Measurements from ENCODE around the gene SUN1.

Gene SUN1

DNA sequence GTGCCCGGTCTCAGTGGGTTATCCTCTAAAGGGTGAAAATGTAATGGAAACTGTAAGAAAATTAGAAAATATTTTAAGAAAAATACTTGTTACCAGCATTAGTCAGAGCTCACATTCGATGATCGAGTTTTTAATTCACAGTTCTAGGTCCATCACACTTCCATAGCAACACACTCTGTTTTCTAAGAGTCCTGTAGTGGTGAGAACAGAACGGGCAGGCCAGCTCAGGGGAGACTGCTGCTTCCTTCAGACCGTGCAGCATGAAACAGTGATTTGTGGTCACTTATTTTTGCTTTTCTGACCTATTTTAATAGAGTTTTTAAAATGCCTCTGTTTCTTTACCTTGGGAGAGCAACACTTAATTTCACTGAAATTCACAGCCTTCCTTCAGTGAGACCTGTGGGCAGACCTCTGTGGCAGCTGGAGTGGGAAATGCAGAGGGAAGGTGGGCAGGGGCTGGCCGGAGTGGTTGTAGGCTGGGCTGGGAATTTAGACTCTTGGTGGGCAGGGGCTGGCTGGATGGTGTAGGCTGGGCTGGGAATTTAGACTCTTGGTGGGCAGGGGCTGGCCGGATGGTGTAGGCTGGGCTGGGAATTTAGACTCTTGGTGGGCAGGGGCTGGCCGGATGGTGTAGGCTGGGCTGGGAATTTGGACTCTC is 1.5 kb downstream of the SUN1 start:
- DNase-seq = no peak
- Histone ChIP-seq H3K9me3 (no peaks in the 10 kb centered on the region), H3K27me3 (no peaks in the 10 kb centered on the region), H3K4me1 (peaks cover 22 to 97% (median 73%) of the 10 kb centered on the region in 4 donors), H3K27ac (peak overlapping the region; percentile 87 to 91), H3K36me3 (peaks cover under 1 to 13% (median 4%) of the 10 kb centered on the region in 3 donors), H3K4me3 (no peak overlapping the region)
- TF ChIP-seq, protein P1, sequence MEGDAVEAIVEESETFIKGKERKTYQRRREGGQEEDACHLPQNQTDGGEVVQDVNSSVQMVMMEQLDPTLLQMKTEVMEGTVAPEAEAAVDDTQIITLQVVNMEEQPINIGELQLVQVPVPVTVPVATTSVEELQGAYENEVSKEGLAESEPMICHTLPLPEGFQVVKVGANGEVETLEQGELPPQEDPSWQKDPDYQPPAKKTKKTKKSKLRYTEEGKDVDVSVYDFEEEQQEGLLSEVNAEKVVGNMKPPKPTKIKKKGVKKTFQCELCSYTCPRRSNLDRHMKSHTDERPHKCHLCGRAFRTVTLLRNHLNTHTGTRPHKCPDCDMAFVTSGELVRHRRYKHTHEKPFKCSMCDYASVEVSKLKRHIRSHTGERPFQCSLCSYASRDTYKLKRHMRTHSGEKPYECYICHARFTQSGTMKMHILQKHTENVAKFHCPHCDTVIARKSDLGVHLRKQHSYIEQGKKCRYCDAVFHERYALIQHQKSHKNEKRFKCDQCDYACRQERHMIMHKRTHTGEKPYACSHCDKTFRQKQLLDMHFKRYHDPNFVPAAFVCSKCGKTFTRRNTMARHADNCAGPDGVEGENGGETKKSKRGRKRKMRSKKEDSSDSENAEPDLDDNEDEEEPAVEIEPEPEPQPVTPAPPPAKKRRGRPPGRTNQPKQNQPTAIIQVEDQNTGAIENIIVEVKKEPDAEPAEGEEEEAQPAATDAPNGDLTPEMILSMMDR (IDR thresholded peaks at IDR 0.05) = no peak
- intact Hi-C loops (cut with DNase I; ENCODE audit: low total_unique reads) = loop anchor here (10.0 kb wide), 1 partner anchor 49 kb away; no protein-coding TSS in a partner anchor

DNA sequence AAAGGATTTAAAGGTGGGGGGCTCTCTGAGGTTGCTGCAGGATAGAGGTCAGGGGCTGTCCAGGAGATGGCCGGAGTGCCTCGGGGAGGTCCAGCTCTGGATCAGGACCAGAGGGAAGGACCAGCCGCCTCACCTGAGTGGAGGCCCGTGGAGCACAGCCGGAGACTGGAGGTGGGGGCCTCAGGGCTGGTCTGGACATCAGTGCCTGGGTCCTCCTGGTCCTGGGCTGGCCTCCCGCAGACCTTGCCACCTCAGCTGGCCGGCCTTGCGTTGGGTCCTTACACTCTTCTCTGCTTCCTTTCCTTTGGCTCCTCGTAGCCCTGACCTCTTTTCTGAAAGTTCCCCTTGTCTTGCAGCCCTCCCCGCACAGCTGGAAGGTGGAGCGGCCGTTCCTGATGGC is 2.0 kb downstream of the SUN1 start:
- Histone ChIP-seq H3K4me3 (no peak overlapping the region), H3K9me3 (no peaks in the 10 kb centered on the region), H3K4me1 (peaks cover 22 to 97% (median 71%) of the 10 kb centered on the region in 4 donors), H3K27me3 (no peaks in the 10 kb centered on the region), H3K27ac (peak overlapping the region; percentile 87 to 91), H3K36me3 (peaks cover 6 to 19% (median 9%) of the 10 kb centered on the region in 3 donors)
- TF ChIP-seq, protein P1 (IDR thresholded peaks at IDR 0.05) = no peak
- intact Hi-C loops (cut with DNase I; ENCODE audit: low total_unique reads) = loop anchor here (10.0 kb wide), 1 partner anchor 49 kb away; no protein-coding TSS in a partner anchor
- DNase-seq = no peak

DNA sequence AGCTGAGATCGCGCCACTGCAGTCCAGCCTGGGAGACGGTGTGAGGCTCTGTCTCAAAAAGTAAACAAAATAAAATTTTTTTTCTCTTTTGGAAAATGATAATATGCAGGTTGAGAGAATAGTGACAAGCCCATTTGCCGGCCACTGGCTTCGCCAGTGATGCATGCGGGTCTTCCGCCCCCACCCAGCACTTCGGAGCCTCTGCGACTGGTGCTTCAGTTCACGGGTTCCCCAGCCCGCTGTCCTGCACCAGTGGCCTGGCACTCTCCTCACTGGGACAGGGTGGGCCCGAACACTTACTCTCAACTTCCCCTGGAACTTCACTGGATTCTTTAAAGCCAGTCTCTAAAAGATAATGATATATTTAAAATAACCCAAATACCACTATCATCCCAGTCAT is 2.7 kb downstream of the SUN1 start:
- DNase-seq = no peak
- H3K27ac ChIP-seq = peak overlapping the region; percentile 87 to 91
- intact Hi-C loops (cut with DNase I; ENCODE audit: low total_unique reads) = loop anchor here (5.0 to 10.0 kb wide), 2 partner anchors 37 to 50 kb away; no protein-coding TSS in a partner anchor
- H3K4me1 ChIP-seq = peaks cover 19 to 91% (median 67%) of the 10 kb centered on the region in 4 donors
- H3K36me3 ChIP-seq = peaks cover 10 to 26% (median 14%) of the 10 kb centered on the region in 3 donors
- no peaks in the 10 kb centered on the region for H3K27me3 ChIP-seq
- H3K9me3 ChIP-seq = no peaks in the 10 kb centered on the region
- TF ChIP-seq, protein P1 (IDR thresholded peaks at IDR 0.05) = no peak
- H3K4me3 ChIP-seq = no peak overlapping the region

DNA sequence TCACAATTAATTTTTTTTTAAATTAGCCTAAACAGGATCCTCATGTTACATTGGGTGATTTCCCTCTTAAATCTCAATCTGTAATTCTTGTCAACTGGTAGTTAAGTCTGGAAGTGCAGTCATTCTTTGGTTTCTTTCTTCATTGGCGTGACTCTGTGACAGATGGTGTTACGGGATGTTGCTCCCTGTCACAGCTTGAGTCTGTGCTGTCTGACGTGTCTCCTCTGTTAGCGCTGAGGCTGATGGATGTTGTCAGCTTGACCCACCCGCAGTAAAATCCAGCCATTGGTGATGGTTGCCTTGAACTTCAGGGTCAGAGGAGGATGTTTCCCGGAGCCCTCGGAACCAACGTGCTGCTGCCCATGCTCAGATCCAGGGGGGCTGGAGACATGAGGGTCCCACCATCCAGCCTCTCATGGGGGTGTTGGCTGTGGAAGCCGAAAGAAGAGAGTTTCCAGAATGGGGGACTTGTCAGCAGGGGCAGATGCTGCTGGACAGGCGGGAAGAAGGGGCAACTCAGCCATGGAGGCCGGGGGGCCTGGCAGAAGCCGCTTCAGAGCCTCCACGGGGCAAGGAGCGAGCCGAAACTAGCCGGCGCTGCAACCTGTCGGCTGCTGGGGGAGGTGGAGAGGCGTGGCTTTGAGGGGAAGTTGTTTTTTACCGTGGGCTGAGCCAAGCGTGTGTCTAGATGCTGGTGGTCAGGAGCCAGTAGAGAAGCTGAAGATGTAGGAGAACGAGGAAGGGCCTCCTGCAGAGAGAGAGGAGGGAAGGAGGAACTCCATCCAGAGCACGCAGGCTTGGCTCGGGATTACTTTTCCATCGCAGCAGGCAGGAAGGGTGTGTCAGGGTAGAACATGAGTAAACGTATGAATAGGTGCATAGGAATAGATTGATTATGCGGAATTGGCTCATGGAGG is 3.5 kb downstream of the SUN1 start:
- peaks cover 12 to 88% (median 60%) of the 10 kb centered on the region in 4 donors for H3K4me1 ChIP-seq
- intact Hi-C loops (cut with DNase I; ENCODE audit: low total_unique reads) = loop anchor here (5.0 to 10.0 kb wide), 2 partner anchors 37 to 51 kb away; no protein-coding TSS in a partner anchor

DNA sequence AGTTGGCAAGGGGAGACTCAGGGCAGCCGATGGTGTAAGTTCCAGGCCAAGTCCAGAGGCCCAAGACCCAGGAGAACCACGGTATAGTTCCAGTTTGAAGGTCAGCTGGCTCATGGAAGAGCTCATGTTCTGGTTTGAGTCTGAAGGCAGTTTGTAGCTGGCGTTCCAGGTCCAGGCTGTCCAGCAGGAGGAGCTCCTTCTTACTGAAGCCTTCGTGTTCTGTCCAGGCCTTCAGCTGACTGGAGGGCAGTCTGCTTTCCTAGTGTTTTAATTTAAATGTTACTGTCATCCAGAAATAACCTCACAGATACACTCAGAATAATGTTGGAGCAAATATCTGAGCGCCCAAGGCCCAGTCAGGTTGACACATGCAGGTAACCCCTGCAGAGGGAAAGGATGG is 4.2 kb downstream of the SUN1 start:
- Histone ChIP-seq H3K4me3 (no peak overlapping the region), H3K27ac (peak overlapping the region; percentile 87 to 91), H3K4me1 (peaks cover 9 to 88% (median 55%) of the 10 kb centered on the region in 4 donors), H3K36me3 (peaks cover 15 to 36% (median 18%) of the 10 kb centered on the region in 3 donors), H3K27me3 (no peaks in the 10 kb centered on the region), H3K9me3 (no peaks in the 10 kb centered on the region)
- peak in 1 of 2 donors; percentile 86 for DNase-seq
- intact Hi-C loops (cut with DNase I; ENCODE audit: low total_unique reads) = loop anchor here (5.0 to 10.0 kb wide), 2 partner anchors 36 to 52 kb away; no protein-coding TSS in a partner anchor
- TF ChIP-seq, protein P1 (IDR thresholded peaks at IDR 0.05) = peak; percentile 55 to 56

More for the DNA sequence above, 3.5 kb downstream of the SUN1 start:
- TF ChIP-seq, protein P1 (IDR thresholded peaks at IDR 0.05) = no peak
- Histone ChIP-seq H3K9me3 (no peaks in the 10 kb centered on the region), H3K4me3 (no peak overlapping the region), H3K27me3 (no peaks in the 10 kb centered on the region), H3K27ac (peak overlapping the region; percentile 87 to 91), H3K36me3 (peaks cover 15 to 32% (median 18%) of the 10 kb centered on the region in 3 donors)
- no peak for DNase-seq
